GDM1 (cell line): ENCODE measurements around the gene ADAMTS14.

Experiments used
- DNase-seq: peaks from one replicate; lab custom pipeline; 2025; lab: John Stamatoyannopoulos, UW

ADAMTS14 gene

DNA sequence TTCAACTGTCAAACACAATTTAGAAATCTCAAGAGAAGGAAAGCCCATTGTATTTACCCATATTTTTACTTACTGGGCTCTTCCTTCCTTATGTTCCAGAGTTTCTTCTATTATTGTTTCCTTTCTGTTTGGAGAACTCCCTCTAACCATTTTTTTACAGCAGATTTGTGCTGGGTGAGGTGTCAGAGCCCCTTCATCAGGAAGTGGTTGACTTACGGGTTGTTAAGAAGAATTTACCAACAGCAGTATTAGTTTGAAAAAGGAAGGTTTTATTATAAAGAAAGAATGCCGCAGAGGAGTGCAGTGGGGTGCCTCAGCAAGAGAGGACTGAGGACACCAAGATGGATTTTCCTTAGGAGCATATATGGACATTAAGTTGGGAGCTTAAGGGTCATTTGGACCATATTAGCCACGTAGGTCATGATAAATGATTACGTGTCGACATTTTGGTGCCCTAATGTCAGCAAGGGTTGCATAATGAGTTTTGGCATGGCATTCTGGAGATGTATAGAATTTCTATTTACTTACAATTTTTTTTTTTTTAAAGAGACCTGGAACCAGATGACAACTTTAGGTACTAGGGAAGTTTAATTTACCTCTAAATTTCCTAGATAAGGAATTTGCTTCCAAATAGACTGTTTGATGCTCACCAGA lies 119.2 kb downstream of the ADAMTS14 start:
- peak; percentile 14 for DNase-seq

DNA sequence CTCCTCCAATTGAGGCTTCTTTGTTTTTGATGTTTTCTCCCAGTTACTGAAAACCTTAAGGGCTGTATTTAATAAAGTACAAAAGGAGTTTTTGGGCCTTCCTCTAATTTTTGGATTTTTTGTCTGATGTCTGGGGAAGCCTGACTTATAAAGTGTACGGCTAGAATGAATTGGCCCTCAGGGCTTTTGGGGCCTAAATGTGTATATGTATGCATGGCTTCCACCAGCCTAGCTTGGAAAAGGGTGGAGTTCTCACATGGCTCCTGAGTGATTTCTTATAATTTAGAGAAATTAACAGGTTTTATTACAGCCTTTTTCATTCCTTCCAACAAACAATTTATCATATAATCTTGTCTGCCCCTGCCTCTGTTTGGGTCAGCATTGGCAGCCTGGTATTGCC lies 123.3 kb downstream of the ADAMTS14 start:
- no peak for DNase-seq

DNA sequence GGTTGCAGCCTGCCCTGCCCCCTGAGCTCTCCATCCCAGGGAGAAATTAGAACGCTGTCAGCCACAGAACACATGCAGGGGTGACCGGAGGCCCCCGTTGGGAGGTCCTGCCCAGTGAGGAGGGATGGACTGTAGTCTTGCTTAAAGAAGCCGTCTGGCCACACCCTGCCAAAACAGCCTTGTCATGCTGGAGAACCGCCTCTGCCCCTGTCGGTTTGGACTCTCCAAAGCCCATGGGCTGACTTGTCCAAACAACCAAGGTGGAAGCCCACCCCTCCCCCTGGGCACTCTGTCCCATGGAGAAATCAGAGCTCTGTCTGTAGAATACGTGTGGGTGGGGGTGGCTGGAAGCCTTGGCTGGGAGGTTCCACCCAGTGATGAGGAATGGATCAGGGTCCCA lies 125.5 kb downstream of the ADAMTS14 start:
- DNase-seq, result no peak

DNA sequence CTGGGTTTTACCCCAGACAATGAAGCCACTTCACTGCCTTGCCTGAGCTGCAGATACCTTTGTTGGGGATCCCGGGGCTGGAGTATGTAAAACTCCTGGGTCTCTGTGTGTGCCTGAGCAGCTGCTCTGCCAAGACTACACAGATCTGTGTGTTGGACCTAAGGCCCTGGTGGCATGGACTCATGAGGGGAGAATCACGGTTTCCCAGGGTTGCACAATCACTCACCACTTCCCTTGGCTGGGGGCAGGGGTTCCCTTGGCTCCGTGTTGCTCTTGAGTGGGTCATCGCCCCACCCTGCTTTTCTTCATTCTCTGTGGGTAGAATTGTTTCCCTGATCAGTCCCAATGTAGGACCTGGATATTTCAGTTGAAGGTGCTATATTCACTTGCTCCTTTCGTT lies 126.8 kb downstream of the ADAMTS14 start:
- no peak for DNase-seq

DNA sequence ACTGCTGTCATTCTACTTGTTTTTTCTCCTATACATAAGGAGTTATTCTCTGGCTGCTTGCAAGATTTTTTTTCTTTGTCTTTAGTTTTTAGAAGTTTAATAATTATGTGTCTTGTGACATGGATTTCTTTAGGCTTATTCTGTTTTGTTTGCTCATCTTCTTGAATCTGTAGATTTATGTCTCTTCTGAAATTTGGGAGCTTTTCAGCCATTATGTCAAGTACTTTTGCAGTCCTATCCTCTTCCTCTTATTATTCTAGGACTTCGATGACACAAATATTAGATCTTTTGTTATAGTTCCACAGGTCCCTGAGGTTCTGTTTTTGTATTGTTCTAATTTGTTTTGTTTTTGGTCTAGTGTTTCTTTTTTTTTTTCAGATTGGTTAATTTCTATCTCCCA lies 129.5 kb downstream of the ADAMTS14 start:
- DNase-seq, result no peak

DNA sequence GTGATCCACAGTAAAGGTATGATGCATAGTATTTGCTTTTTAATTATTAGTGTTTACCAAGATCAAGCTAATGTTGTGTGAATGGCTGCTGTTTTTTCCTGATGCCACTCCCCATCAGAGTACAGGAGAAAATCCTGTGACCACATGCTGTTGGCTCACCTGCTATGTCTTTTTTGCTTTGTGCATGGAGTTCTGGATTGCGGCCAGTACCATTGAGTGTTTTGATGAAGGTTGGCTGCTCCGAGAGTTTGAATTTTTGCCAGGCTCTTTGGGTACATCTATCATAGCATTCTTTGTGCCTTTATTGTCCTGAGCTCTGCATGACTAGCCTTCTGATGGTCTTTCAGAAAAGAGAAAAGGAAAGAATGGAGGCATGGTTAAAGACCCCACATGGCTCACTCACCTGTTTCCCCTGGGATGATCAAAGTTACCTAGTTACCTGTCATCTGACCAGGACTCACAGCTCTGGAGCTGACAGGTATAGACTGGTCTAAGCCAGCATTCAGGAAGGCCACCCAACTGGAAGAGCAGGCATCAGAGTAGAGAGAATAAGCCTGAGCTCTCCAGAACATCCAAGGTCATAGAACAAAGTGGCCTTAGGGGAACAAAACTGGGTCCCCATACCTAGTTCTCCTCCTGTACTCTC lies 131.6 kb downstream of the ADAMTS14 start:
- no peak for DNase-seq

DNA sequence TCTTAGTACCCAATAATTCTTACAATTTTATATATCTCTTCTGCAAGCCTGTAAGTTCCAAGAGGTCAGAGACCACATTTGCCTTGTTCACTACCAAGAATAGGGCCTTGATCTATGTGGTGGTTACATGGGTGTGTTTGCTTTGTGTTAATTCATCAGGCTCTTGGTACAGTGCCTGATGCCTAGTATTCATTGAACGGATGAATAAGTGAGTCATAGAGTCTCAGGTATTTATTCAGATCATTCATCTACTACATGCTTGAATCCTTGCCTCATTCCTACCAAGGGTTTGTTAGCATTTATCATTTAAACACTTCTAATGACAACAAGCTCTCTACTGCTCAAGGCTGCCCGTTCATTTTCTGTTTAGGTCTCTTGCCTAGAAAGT lies 132.1 kb downstream of the ADAMTS14 start:
- DNase-seq, result no peak

DNA sequence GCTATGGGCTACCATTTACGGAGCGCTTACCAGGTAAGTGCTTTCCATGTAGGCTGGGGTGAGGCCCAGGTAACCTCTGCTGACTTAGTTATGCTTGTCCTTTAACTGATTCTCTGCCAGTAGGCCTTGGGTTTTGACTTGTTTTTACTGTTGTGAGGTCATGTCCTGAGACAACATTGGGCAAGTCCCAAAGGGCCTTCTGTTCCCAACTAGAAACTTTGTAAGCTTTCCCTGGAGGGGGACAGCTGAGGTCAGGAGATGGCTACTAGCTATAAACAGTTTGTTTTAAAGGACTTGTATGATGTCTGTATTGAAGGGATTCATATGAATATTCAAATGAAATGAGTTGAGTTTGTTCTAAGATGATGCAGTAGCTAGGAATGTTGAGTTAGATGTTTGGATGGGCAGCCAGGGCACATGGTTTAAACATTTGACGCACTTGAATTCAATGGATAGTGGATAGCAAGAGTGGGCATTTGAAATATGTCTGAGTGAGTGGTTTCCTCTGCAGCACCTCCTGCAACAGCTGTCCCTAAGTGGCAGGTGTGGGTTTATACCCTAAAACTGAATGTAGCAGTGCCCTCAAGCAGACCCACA lies 133.4 kb downstream of the ADAMTS14 start:
- DNase-seq, result no peak

DNA sequence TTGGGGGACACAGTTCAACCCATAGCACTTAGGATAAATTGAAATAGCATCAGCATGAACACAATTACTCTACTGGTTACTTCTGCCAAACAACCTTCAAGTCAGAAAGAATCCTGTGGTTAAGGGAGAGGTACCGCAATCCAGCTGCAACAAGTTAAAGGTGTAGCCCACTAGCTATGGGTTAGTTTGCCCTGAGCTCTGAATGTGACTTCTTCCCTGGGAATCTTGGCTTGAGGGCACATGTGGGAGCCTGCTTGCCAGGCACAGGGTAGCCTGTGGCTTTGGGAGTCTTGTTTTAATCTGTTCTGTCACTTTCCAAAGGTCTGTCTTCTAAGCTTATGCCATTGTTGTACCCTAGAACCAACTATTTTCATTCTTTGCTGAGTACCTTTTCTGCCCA lies 134.5 kb downstream of the ADAMTS14 start:
- no peak for DNase-seq

DNA sequence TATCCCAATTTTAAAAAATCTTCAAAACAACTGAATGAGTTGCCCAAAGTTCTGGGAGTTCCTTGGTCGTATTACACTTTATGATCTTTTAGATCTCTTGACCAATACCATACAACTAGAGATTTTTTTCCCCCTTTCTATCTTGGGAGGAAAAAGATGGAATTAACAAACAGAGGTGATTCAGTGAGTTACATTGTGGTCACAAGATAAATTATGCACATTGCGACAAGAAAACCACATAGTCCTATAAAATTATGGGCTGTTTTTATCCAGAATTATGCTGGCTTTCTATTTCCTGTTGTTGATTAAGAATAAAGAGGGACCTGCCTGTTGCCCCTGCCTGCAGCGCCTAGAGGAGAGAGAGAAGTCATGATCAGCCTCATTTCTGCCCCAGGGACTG lies 135.2 kb downstream of the ADAMTS14 start:
- DNase-seq, result no peak

DNA sequence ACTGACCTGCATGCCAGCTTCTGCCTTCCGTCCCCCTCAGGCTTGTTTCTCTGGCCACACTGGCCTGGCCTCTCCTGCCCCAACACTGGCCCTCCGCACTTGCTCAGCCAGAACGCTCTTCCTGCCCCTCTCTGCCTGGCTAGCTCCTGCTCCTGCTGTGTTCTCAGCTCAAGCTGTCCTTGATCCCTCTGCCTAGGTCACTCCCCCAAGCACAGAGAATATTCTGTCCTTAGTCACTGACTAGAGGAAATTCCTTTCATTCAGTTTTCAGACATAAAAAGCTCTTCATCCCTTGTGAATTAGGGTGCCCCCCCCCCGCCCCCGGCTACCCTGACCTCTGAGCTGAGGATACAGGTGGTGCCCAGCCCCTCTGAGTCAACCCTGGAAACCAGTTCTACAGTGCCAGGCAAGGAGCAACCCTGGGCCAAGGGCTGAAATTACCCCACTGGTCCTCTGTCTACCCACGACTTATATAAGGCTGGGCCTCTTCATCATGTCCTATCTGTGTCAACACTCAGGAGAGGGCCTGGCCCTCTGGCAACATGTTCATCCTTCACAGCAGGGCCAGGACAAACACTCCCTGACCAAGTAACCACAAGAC lies 136.8 kb downstream of the ADAMTS14 start:
- DNase-seq, result no peak

DNA sequence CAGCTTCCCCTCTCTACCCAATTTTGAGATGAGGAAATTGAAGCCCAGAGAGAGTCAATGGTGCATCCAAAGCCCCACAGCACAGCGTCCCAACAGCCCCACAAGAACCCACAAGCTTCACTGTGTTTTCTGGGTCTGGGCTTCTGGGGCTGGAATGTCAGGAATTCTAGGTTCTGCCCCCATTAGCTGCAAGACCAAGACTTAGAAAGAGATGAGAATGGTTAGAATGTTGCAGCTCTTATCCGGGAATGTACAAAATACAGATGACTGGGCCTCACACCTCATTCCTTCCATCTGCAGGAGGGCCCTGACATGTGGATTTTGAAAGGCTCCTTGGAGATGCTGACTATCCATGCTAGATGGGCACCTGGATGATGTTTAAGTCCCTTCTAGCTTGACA lies 137.4 kb downstream of the ADAMTS14 start:
- DNase-seq, result no peak

DNA sequence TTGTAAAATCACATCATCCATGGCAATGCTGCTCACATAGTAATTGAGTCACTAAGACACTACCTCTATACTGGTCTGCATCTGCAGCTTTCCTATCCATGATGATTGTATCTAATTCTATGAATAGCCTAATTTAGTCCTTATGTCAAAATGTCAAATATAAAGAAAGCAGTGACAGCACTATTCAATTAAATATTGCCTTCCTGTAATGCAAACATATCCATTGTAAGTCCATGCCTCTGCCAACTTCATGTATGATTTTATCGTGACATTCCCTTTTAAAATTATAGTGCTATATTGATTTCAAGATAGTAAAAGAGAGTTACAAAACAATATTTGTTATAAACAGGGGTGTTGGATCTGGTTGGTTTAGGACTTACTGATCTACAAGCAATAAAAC lies 138.7 kb downstream of the ADAMTS14 start:
- no peak for DNase-seq

DNA sequence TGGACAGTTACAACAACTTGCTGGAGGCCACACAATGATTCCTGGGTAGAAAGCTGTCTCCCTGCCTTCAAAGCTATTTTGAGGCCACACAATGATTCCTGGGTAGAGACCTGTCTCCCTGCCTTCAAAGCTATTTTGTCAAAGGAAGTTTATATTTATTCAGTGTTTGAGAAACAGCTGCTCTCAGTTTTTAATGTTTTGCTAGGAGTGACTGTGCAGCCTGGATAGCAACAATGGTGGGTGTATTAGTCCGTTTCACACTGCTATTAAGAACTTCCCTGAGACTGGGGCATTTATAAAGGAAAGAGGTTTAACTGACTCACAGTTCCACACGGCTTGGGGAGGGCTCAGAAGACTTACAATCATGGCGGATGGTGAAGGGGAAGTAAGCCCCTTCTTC lies 139.6 kb downstream of the ADAMTS14 start:
- DNase-seq, result no peak
